B cell (primary cell): ENCODE data around the gene ZBTB16. TPM values are rescaled to one million over a fixed set of nuclear protein-coding genes. Genes with fewer than 3 reads are reported as not detected.

Source experiments
- ATAC-seq: fragments of 200-7000 bp; cut with Tn5 transposase; one replicate; pipeline ENCODE4 v1.10.0; 2021; ENCODE audit warnings: low read depth, mild to moderate bottlenecking, moderate number of reproducible peaks, moderate library complexity
- CTCF ChIA-PET: fragments of 350-600 bp; sonication (Branson Sonifier 250); formaldehyde crosslinking; loops from one replicate; lab custom pipeline; 2021; ENCODE audit warnings: antibody characterized with exemption, inconsistent platforms; lab: Charles Lee
- POLR2A ChIA-PET: fragments of 350-600 bp; sonication (Branson Sonifier 250); formaldehyde crosslinking; loops from one replicate; lab custom pipeline; 2021; ENCODE audit warnings: antibody characterized with exemption; lab: Charles Lee
- DNase-seq: peaks from one replicate; pipeline ENCODE4 v3.0.0; 2013
- H2AFZ ChIP-seq: 2 replicates; pipeline ENCODE4 v1.6.1; 2012; ENCODE audit warnings: mild to moderate bottlenecking, low read depth, low read length; ENCODE audit not compliant: insufficient read depth, poor library complexity, severe bottlenecking
- H3K27ac ChIP-seq, 2 donors: 1 replicate in 1 of 2; 2 replicates in 1 of 2; pipeline ENCODE4 v1.5.1; 2012 to 2013; ENCODE audit warnings: low read length in 2 of 2, mild to moderate bottlenecking in 2 of 2, moderate library complexity in 1 of 2
- H3K27me3 ChIP-seq, 4 experiments: fragments of 200-600 bp in 1 of 4; sonication (generic) in 1 of 4; replicated peaks in 1 of 4; 1 replicate in 2 of 4; 2 replicates in 2 of 4; pipeline versions ENCODE4 v1.6.1 to v1.7.0; 2013 to 2016; ENCODE audit warnings: low read length in 3 of 4, mild to moderate bottlenecking in 2 of 4, mixed read lengths in 1 of 4, moderate library complexity in 1 of 4; ENCODE audit not compliant: insufficient read depth in 4 of 4, control insufficient read depth in 3 of 4; ENCODE audit errors: control extremely low read depth in 1 of 4
- H3K36me3 ChIP-seq, 2 experiments: replicated peaks in 1 of 2; 1 replicate in 1 of 2; 2 replicates in 1 of 2; pipeline versions ENCODE4 v1.6.1 to v1.7.1; 2013; ENCODE audit warnings: low read length in 1 of 2; ENCODE audit not compliant: insufficient read depth in 2 of 2, control insufficient read depth in 1 of 2; ENCODE audit errors: control extremely low read depth in 1 of 2, extremely low read depth in 1 of 2
- H3K4me1 ChIP-seq, 2 donors: fragments of 200-600 bp in 1 of 2; sonication (generic) in 1 of 2; 1 replicate in 1 of 2; 2 replicates in 1 of 2; pipeline versions ENCODE4 v1.5.1 to v1.6.1; 2013 to 2017; ENCODE audit warnings: low read length in 2 of 2; ENCODE audit not compliant: control insufficient read depth in 2 of 2, insufficient read depth in 2 of 2
- H3K4me2 ChIP-seq: replicated peaks from 2 replicates; pipeline ENCODE3; 2012; ENCODE audit warnings: mild to moderate bottlenecking, low read depth, low read length; ENCODE audit not compliant: poor library complexity, severe bottlenecking
- H3K4me3 ChIP-seq, 5 experiments: fragments of 200-600 bp in 1 of 5; sonication (generic) in 1 of 5; 1 replicate in 3 of 5; 2 replicates in 2 of 5; pipeline versions ENCODE4 v1.5.1 to v1.7.0; 2011 to 2016; ENCODE audit warnings: low read length in 4 of 5, mild to moderate bottlenecking in 4 of 5, low read depth in 2 of 5, control low read depth in 1 of 5, moderate library complexity in 1 of 5; ENCODE audit not compliant: insufficient read depth in 1 of 5; ENCODE audit errors: control extremely low read depth in 1 of 5, extremely low read depth in 1 of 5
- H3K79me2 ChIP-seq: fragments of 200-600 bp; sonication (generic); one replicate; pipeline ENCODE4 v1.6.0; 2016; ENCODE audit warnings: low read length; ENCODE audit not compliant: control insufficient read depth, insufficient read depth
- H3K9ac ChIP-seq: fragments of 200-600 bp; sonication (generic); 2 replicates; pipeline ENCODE4 v1.6.1; 2017; ENCODE audit warnings: mild to moderate bottlenecking, low read length, moderate library complexity
- H3K9me3 ChIP-seq, 3 donors: one replicate each; pipeline versions ENCODE4 v1.6.1 to v1.7.1; 2013; ENCODE audit warnings: low read length in 2 of 3; ENCODE audit not compliant: control insufficient read depth in 2 of 3, insufficient read depth in 1 of 3; ENCODE audit errors: control extremely low read depth in 1 of 3
- H4K20me1 ChIP-seq: 2 replicates; pipeline ENCODE4 v1.6.0; 2012; ENCODE audit warnings: mild to moderate bottlenecking, low read length; ENCODE audit not compliant: insufficient read depth, control insufficient read depth, poor library complexity, severe bottlenecking
- H3K27ac Mint-ChIP-seq: one replicate; pipeline ENCODE4 v1.8.0; 2021; ENCODE audit warnings: mixed read lengths
- H3K27me3 Mint-ChIP-seq: one replicate; pipeline ENCODE4 v1.8.0; 2021; ENCODE audit warnings: mixed read lengths
- H3K4me1 Mint-ChIP-seq: one replicate; pipeline ENCODE4 v1.8.0; 2021; ENCODE audit warnings: mixed read lengths
- H3K4me3 Mint-ChIP-seq: one replicate; pipeline ENCODE4 v1.8.0; 2021; ENCODE audit warnings: mixed read lengths
- H3K9me3 Mint-ChIP-seq: one replicate; pipeline ENCODE4 v1.8.0; 2022; ENCODE audit warnings: mixed read lengths; ENCODE audit not compliant: insufficient read depth
- EZH2 ChIP-seq: IDR thresholded peaks from 2 replicates; pipeline ENCODE4 v1.6.1; 2012; ENCODE audit warnings: borderline replicate concordance, low read depth, mild to moderate bottlenecking, moderate library complexity, low read length; ENCODE audit not compliant: insufficient read depth, poor library complexity, severe bottlenecking
- WGBS: methylation state at CpG from one replicate; pipeline ENCODE4 v1.1.5; 2013; ENCODE audit warnings: missing lambda C conversion rate; ENCODE audit not compliant: insufficient coverage; 5-methylcytosine and 5-hydroxymethylcytosine counted together
- intact Hi-C: fragments of 100-400 bp; cut with micrococcal nuclease; formaldehyde crosslinking; loops from one replicate; pipeline ENCODE4 v1.10.0; 2022
- polyA plus RNA-seq: library from polyadenylated mRNA; depleted of rRNA; stranded (reverse); fragments of >200 nt; gene quantifications from 2 replicates; pipeline ENCODE4 v1.2.3, GENCODE V29; 2012
- total RNA-seq, 2 donors: library from RNA; stranded (reverse); fragments of 120-200 nt in 1 of 2; gene quantifications; 1 replicate in 1 of 2; 2 replicates in 1 of 2; pipeline versions ENCODE4 v1.2.3 to v1.2.4, GENCODE V29; 2013 to 2022
- TF ChIP-seq, protein P1 (sequence below): fragments of 200-600 bp; IDR thresholded peaks from one replicate; pipeline ENCODE4 v1.8.0; 2022; ENCODE audit warnings: antibody characterized with exemption, mild to moderate bottlenecking

Gene ZBTB16
- total and polyA plus RNA-seq, 2 donors (not counting 1 experiment from before 2014, with no cell fraction given) = 16.0 to 20.6 TPM

DNA sequence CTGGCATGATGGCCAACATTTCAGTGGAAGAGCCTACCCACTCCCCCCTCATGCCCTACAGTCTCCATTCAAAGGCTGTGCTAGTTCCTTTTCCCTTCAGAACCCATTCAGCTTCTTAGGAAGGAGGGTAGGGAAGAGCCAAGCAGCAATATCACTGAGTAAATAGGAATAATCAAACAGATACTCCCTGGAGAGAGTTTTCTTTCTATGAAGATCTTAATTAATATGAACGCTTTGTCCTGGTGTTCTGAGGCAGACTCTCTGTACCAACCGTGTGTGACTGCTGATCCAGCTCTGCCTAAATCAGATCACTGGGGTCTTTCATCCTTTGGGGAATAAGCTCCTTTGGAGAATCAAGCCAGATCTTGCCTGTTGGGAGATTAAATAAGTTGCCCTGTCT is 161.5 kb downstream of the ZBTB16 start:
- peaks cover 21% of the 10 kb centered on the region for H3K4me1 Mint-ChIP-seq
- H3K4me2 ChIP-seq = no peak overlapping the region
- peaks cover 10% of the 10 kb centered on the region for H3K27me3 Mint-ChIP-seq
- no peak overlapping the region for H2AFZ ChIP-seq
- no peak overlapping the region for H3K27ac ChIP-seq
- intact Hi-C loops = no loop called here
- POLR2A ChIA-PET = no interaction called here
- no peak overlapping the region for H3K4me3 Mint-ChIP-seq
- no peaks in the 10 kb centered on the region for H4K20me1 ChIP-seq
- no peaks in the 10 kb centered on the region for H3K79me2 ChIP-seq
- no peak overlapping the region for H3K27ac Mint-ChIP-seq
- no peaks in the 10 kb centered on the region for H3K36me3 ChIP-seq
- H3K4me3 ChIP-seq = no peak overlapping the region
- DNase-seq = no peak
- no peak for ATAC-seq
- no peak overlapping the region for H3K9ac ChIP-seq
- no peak for TF ChIP-seq EZH2
- TF ChIP-seq, protein P1, sequence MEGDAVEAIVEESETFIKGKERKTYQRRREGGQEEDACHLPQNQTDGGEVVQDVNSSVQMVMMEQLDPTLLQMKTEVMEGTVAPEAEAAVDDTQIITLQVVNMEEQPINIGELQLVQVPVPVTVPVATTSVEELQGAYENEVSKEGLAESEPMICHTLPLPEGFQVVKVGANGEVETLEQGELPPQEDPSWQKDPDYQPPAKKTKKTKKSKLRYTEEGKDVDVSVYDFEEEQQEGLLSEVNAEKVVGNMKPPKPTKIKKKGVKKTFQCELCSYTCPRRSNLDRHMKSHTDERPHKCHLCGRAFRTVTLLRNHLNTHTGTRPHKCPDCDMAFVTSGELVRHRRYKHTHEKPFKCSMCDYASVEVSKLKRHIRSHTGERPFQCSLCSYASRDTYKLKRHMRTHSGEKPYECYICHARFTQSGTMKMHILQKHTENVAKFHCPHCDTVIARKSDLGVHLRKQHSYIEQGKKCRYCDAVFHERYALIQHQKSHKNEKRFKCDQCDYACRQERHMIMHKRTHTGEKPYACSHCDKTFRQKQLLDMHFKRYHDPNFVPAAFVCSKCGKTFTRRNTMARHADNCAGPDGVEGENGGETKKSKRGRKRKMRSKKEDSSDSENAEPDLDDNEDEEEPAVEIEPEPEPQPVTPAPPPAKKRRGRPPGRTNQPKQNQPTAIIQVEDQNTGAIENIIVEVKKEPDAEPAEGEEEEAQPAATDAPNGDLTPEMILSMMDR = no peak
- peaks cover 0 to 3% (median 0%) of the 10 kb centered on the region in 3 donors for H3K9me3 ChIP-seq
- no peaks in the 10 kb centered on the region for H3K9me3 Mint-ChIP-seq
- CTCF ChIA-PET = interaction anchor here (1.3 to 1.4 kb wide), 3 partner anchors 13 to 325 kb away, joined by 3 read pairs; no protein-coding TSS in a partner anchor
- 100% methylated on average over 2 of the region's 2 CpGs for WGBS
- H3K27me3 ChIP-seq = no peaks in the 10 kb centered on the region
- H3K4me1 ChIP-seq = peaks cover 14 to 18% of the 10 kb centered on the region in 2 donors

DNA sequence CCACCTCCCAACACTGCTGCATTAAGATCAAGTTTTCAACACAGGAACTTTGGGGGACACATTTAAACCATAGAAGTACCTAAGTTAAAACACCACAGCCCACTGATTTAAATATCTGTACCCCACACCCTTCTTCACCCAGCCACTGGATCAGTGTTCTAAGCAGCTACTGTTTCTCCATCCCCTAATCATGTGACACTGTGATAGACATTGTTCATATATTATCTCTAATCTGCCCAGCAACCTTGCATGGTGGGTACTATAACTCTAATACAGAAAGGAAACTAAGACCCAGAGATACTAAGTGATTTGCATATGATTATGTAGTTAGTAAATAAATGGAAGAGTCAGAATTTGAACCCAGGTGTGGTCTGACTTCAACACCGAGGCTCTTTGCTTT is 166.2 kb downstream of the ZBTB16 start:
- ATAC-seq = no peak
- CTCF ChIA-PET = interaction anchor here (0.5 to 1.3 kb wide), 2 partner anchors 232 to 235 kb away, joined by 3 to 4 read pairs; no protein-coding TSS in a partner anchor
- no peaks in the 10 kb centered on the region for H3K9me3 ChIP-seq

More for the DNA sequence above, 166.2 kb downstream of the ZBTB16 start:
- H3K79me2 ChIP-seq = no peaks in the 10 kb centered on the region
- no peak for DNase-seq
- H2AFZ ChIP-seq = no peak overlapping the region
- no peak overlapping the region for H3K27ac ChIP-seq
- H3K4me1 ChIP-seq = no peaks in the 10 kb centered on the region
- H3K4me2 ChIP-seq = no peak overlapping the region
- H3K27me3 Mint-ChIP-seq = peaks cover 13% of the 10 kb centered on the region
- no peaks in the 10 kb centered on the region for H3K36me3 ChIP-seq
- peaks cover 5% of the 10 kb centered on the region for H3K4me1 Mint-ChIP-seq
- WGBS = 91% methylated on average over 1 of the region's 1 CpG
- H3K4me3 Mint-ChIP-seq = no peak overlapping the region
- POLR2A ChIA-PET = no interaction called here
- H3K27ac Mint-ChIP-seq = no peak overlapping the region
- no peak overlapping the region for H3K9ac ChIP-seq
- no peaks in the 10 kb centered on the region for H4K20me1 ChIP-seq
- H3K27me3 ChIP-seq = no peaks in the 10 kb centered on the region
- no peaks in the 10 kb centered on the region for H3K9me3 Mint-ChIP-seq
- H3K4me3 ChIP-seq = no peak overlapping the region
- intact Hi-C loops = no loop called here
- TF ChIP-seq, protein P1 = no peak
- no peak for TF ChIP-seq EZH2
